SK-N-SH treated with all-trans-retinoic acid at 6 μM for 48 hours (cell line): ENCODE measurements around the gene LAMB3.

ENCODE experiments used
- ATAC-seq: fragments of 200-7000 bp; cut with Tn5 transposase; 3 replicates; pipeline ENCODE4 v1.9.1; 2020; ENCODE audit warnings: mild to moderate bottlenecking, moderate library complexity
- ARNTL ChIP-seq: fragments of 450-650 bp; formaldehyde crosslinking; IDR thresholded peaks from 2 replicates; pipeline ENCODE4 v1.5.0; 2020; ENCODE audit warnings: low read depth, mild to moderate bottlenecking, moderate library complexity, borderline replicate concordance
- BACH2 ChIP-seq: fragments of 250-450 bp; sonication (Bioruptor Pico); IDR thresholded peaks from 2 replicates; pipeline ENCODE4 v1.9.0; 2021; ENCODE audit warnings: mild to moderate bottlenecking, borderline replicate concordance
- CSDC2 ChIP-seq: fragments of 250-450 bp; sonication (Bioruptor Pico); IDR thresholded peaks from 2 replicates; pipeline ENCODE4 v1.5.0; 2020; ENCODE audit warnings: mild to moderate bottlenecking, moderate library complexity
- ESRRG ChIP-seq: fragments of 250-450 bp; sonication (Bioruptor Pico); IDR thresholded peaks from 2 replicates; pipeline ENCODE4 v1.6.1; 2021; ENCODE audit warnings: mild to moderate bottlenecking
- ISL1 ChIP-seq: fragments of 250-450 bp; sonication (Bioruptor Pico); IDR thresholded peaks from 2 replicates; pipeline ENCODE4 v2.1.2; 2022; ENCODE audit warnings: mild to moderate bottlenecking, moderate library complexity
- OSR1 ChIP-seq: fragments of 250-450 bp; sonication (Bioruptor Pico); IDR thresholded peaks from 2 replicates; pipeline ENCODE4 v1.8.0; 2022; ENCODE audit warnings: moderate library complexity, mild to moderate bottlenecking, inconsistent platforms
- PPARA ChIP-seq: fragments of 250-450 bp; sonication (Bioruptor Pico); IDR thresholded peaks from 2 replicates; pipeline ENCODE4 v1.5.0; 2020; ENCODE audit warnings: mild to moderate bottlenecking, borderline replicate concordance
- RARB ChIP-seq: fragments of 250-450 bp; sonication (Bioruptor Pico); IDR thresholded peaks from 2 replicates; pipeline ENCODE4 v1.8.0; 2021; ENCODE audit warnings: mild to moderate bottlenecking, moderate library complexity
- SNAI2 ChIP-seq: fragments of 250-450 bp; sonication (Bioruptor Pico); IDR thresholded peaks from 2 replicates; pipeline ENCODE4 v1.5.0; 2020; ENCODE audit warnings: mild to moderate bottlenecking, moderate library complexity
- TCF4 ChIP-seq: fragments of 250-450 bp; sonication (Bioruptor Pico); IDR thresholded peaks from 2 replicates; pipeline ENCODE4 v1.8.0; 2021; ENCODE audit warnings: mild to moderate bottlenecking, moderate library complexity, borderline replicate concordance
- TOX ChIP-seq: fragments of 250-450 bp; sonication (Bioruptor Pico); IDR thresholded peaks from 2 replicates; pipeline ENCODE4 v1.8.0; 2021; ENCODE audit warnings: mild to moderate bottlenecking, moderate library complexity, borderline replicate concordance
- ZC3H10 ChIP-seq: fragments of 250-450 bp; sonication (Bioruptor Pico); IDR thresholded peaks from 2 replicates; pipeline ENCODE4 v1.5.1; 2021; ENCODE audit warnings: mild to moderate bottlenecking, moderate library complexity
- ZFP3 ChIP-seq: fragments of 250-450 bp; sonication (Bioruptor Pico); IDR thresholded peaks from 2 replicates; pipeline ENCODE4 v1.5.0; 2020; ENCODE audit warnings: mild to moderate bottlenecking, moderate library complexity
- ZFP30 ChIP-seq: fragments of 450-650 bp; formaldehyde crosslinking; IDR thresholded peaks from 2 replicates; pipeline ENCODE4 v1.5.0; 2022; ENCODE audit warnings: mild to moderate bottlenecking, moderate library complexity
- ZNF565 ChIP-seq: fragments of 450-650 bp; formaldehyde crosslinking; conservative IDR thresholded peaks from 2 replicates; pipeline ENCODE4 v1.5.0; 2020; ENCODE audit warnings: low read depth, mild to moderate bottlenecking, moderate library complexity
- ZNF70 ChIP-seq: fragments of 450-650 bp; formaldehyde crosslinking; IDR thresholded peaks from 2 replicates; pipeline ENCODE4 v1.5.0; 2020; ENCODE audit warnings: mild to moderate bottlenecking, moderate library complexity
- ZNF8 ChIP-seq: fragments of 450-650 bp; formaldehyde crosslinking; IDR thresholded peaks from 2 replicates; pipeline ENCODE4 v1.5.0; 2020; ENCODE audit warnings: mild to moderate bottlenecking, moderate library complexity
- TF ChIP-seq, protein P1 (sequence below): fragments of 250-450 bp; sonication (Bioruptor Pico); IDR thresholded peaks from 2 replicates; pipeline ENCODE4 v1.5.1; 2020; ENCODE audit warnings: low read depth, mild to moderate bottlenecking, moderate library complexity
- TF ChIP-seq, protein P2 (sequence below): fragments of 250-450 bp; sonication (Bioruptor Pico); IDR thresholded peaks from 2 replicates; pipeline ENCODE4 v1.8.0; 2021; ENCODE audit warnings: low read depth, mild to moderate bottlenecking, moderate library complexity, borderline replicate concordance
- TF ChIP-seq, protein P3 (sequence below): fragments of 250-450 bp; sonication (Bioruptor Pico); IDR thresholded peaks from 2 replicates; pipeline ENCODE4 v1.5.0; 2020; ENCODE audit warnings: mild to moderate bottlenecking, moderate library complexity
- TF ChIP-seq, protein P4 (sequence below): fragments of 250-450 bp; sonication (Bioruptor Pico); IDR thresholded peaks from 2 replicates; pipeline ENCODE4 v1.8.0; 2020; ENCODE audit warnings: mild to moderate bottlenecking, moderate library complexity, borderline replicate concordance
- TF ChIP-seq, protein P5 (sequence below): fragments of 250-450 bp; sonication (Bioruptor Pico); IDR thresholded peaks from 2 replicates; pipeline ENCODE4 v1.5.1; 2021; ENCODE audit warnings: mild to moderate bottlenecking, moderate library complexity

The LAMB3 gene

DNA sequence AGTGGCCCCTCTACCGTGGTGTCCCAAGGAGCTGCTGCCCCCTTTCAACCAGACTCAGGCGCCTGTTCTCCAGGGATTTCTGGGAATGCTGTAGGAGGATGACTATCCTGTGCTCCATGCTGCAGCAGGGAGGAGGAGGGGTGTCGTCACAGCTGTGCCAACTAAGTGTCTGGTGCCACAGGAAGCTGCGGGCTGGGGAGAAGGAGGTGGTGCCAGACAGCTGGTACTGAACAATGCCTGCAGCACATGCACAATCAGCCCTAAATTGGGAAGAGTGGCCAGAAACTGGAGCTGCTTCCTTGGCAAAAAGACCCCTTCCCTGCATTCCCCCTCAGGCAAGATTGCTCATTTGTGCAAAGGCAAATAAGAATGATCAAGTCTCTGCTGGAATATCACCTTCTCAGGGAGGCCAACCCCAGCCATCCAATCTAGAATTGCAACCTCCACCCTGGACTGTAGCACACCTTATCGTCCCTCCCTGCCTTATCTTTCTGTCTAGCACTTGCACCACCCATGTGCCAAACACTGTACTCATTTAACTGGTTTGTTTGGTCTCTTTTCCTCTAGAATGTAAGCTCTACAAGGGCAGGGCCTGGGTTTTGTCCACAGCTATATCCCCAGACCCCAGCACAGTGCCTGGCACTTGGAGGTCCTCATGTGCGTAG, 33.3 kb downstream of the LAMB3 start:
- TF ChIP-seq, protein P1, sequence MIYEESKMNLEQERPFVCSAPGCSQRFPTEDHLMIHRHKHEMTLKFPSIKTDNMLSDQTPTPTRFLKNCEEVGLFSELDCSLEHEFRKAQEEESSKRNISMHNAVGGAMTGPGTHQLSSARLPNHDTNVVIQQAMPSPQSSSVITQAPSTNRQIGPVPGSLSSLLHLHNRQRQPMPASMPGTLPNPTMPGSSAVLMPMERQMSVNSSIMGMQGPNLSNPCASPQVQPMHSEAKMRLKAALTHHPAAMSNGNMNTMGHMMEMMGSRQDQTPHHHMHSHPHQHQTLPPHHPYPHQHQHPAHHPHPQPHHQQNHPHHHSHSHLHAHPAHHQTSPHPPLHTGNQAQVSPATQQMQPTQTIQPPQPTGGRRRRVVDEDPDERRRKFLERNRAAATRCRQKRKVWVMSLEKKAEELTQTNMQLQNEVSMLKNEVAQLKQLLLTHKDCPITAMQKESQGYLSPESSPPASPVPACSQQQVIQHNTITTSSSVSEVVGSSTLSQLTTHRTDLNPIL (CRISPR knock-in tag), result no peak
- TF ChIP-seq ESRRG (CRISPR knock-in tag), result no peak
- TF ChIP-seq, protein P2, sequence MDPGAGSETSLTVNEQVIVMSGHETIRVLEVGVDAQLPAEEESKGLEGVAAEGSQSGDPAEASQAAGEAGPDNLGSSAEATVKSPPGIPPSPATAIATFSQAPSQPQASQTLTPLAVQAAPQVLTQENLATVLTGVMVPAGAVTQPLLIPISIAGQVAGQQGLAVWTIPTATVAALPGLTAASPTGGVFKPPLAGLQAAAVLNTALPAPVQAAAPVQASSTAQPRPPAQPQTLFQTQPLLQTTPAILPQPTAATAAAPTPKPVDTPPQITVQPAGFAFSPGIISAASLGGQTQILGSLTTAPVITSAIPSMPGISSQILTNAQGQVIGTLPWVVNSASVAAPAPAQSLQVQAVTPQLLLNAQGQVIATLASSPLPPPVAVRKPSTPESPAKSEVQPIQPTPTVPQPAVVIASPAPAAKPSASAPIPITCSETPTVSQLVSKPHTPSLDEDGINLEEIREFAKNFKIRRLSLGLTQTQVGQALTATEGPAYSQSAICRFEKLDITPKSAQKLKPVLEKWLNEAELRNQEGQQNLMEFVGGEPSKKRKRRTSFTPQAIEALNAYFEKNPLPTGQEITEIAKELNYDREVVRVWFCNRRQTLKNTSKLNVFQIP (CRISPR knock-in tag), result no peak
- TF ChIP-seq ZC3H10 (CRISPR knock-in tag), result no peak
- TF ChIP-seq ZNF565 (CRISPR knock-in tag), result no peak
- no peak for TF ChIP-seq ZNF70 (CRISPR knock-in tag)
- TF ChIP-seq ZFP30 (CRISPR knock-in tag), result no peak
- no peak for TF ChIP-seq ZNF8 (CRISPR knock-in tag)
- TF ChIP-seq, all 23 proteins: peak for 0
- ATAC-seq, result peak; percentile 62

DNA sequence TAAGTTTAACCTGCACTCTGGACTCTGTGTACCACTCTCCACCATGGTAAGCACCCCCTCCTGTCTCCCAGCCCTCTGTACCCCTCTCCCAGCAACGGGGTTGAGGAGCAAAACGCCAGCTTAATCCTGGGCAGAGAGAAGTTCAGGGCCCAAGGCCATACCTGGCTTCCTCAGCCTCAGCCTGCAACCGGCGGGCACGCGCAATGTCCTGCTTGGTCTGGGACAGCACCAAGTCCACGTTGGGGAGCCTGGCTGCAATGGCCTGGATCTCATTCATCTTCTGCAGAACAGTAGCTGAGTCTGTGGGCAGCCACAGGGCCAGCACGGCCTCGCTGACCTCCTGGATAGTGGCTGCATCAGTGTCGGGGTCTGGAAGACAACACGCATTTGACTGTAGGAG, 33.9 kb downstream of the LAMB3 start:
- no peak for TF ChIP-seq OSR1 (CRISPR knock-in tag)
- TF ChIP-seq, protein P3, sequence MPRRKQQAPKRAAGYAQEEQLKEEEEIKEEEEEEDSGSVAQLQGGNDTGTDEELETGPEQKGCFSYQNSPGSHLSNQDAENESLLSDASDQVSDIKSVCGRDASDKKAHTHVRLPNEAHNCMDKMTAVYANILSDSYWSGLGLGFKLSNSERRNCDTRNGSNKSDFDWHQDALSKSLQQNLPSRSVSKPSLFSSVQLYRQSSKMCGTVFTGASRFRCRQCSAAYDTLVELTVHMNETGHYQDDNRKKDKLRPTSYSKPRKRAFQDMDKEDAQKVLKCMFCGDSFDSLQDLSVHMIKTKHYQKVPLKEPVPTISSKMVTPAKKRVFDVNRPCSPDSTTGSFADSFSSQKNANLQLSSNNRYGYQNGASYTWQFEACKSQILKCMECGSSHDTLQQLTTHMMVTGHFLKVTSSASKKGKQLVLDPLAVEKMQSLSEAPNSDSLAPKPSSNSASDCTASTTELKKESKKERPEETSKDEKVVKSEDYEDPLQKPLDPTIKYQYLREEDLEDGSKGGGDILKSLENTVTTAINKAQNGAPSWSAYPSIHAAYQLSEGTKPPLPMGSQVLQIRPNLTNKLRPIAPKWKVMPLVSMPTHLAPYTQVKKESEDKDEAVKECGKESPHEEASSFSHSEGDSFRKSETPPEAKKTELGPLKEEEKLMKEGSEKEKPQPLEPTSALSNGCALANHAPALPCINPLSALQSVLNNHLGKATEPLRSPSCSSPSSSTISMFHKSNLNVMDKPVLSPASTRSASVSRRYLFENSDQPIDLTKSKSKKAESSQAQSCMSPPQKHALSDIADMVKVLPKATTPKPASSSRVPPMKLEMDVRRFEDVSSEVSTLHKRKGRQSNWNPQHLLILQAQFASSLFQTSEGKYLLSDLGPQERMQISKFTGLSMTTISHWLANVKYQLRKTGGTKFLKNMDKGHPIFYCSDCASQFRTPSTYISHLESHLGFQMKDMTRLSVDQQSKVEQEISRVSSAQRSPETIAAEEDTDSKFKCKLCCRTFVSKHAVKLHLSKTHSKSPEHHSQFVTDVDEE, result no peak
- no peak for TF ChIP-seq PPARA (CRISPR knock-in tag)
- TF ChIP-seq, protein P2 (CRISPR knock-in tag), result no peak
- no peak for TF ChIP-seq RARB (CRISPR knock-in tag)
- TF ChIP-seq ARNTL (CRISPR knock-in tag), result no peak
- TF ChIP-seq, protein P4, sequence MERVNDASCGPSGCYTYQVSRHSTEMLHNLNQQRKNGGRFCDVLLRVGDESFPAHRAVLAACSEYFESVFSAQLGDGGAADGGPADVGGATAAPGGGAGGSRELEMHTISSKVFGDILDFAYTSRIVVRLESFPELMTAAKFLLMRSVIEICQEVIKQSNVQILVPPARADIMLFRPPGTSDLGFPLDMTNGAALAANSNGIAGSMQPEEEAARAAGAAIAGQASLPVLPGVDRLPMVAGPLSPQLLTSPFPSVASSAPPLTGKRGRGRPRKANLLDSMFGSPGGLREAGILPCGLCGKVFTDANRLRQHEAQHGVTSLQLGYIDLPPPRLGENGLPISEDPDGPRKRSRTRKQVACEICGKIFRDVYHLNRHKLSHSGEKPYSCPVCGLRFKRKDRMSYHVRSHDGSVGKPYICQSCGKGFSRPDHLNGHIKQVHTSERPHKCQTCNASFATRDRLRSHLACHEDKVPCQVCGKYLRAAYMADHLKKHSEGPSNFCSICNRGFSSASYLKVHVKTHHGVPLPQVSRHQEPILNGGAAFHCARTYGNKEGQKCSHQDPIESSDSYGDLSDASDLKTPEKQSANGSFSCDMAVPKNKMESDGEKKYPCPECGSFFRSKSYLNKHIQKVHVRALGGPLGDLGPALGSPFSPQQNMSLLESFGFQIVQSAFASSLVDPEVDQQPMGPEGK, result no peak
- TF ChIP-seq ISL1 (CRISPR knock-in tag), result no peak
- TF ChIP-seq CSDC2 (CRISPR knock-in tag), result no peak
- TF ChIP-seq, protein P5, sequence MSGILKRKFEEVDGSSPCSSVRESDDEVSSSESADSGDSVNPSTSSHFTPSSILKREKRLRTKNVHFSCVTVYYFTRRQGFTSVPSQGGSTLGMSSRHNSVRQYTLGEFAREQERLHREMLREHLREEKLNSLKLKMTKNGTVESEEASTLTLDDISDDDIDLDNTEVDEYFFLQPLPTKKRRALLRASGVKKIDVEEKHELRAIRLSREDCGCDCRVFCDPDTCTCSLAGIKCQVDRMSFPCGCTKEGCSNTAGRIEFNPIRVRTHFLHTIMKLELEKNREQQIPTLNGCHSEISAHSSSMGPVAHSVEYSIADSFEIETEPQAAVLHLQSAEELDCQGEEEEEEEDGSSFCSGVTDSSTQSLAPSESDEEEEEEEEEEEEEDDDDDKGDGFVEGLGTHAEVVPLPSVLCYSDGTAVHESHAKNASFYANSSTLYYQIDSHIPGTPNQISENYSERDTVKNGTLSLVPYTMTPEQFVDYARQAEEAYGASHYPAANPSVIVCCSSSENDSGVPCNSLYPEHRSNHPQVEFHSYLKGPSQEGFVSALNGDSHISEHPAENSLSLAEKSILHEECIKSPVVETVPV (CRISPR knock-in tag), result no peak
- TF ChIP-seq, protein P1 (CRISPR knock-in tag), result no peak
- TF ChIP-seq BACH2 (CRISPR knock-in tag), result no peak
- TF ChIP-seq ESRRG (CRISPR knock-in tag), result no peak
- TF ChIP-seq ZNF565 (CRISPR knock-in tag), result no peak
- no peak for TF ChIP-seq ZNF8 (CRISPR knock-in tag)
- TF ChIP-seq SNAI2 (CRISPR knock-in tag), result no peak
- no peak for TF ChIP-seq TOX
- TF ChIP-seq ZNF70 (CRISPR knock-in tag), result no peak
- TF ChIP-seq ZFP3 (CRISPR knock-in tag), result no peak
- TF ChIP-seq TCF4 (CRISPR knock-in tag), result no peak
- TF ChIP-seq, all 23 proteins: peak for 0
- ATAC-seq, result no peak
